Neuron (in vitro differentiated cells): Measurements from ENCODE around the gene CDON.

Experiments used
- H2AFZ ChIP-seq: one replicate; pipeline ENCODE4 v1.6.1; 2013; ENCODE audit warnings: low read depth, mild to moderate bottlenecking, inconsistent platforms, low read length, moderate library complexity
- H3K27me3 ChIP-seq: one replicate; pipeline ENCODE4 v1.6.1; 2013; ENCODE audit warnings: low read length; ENCODE audit not compliant: insufficient read depth
- H3K36me3 ChIP-seq: one replicate; pipeline ENCODE4 v1.6.1; 2013; ENCODE audit warnings: low read length; ENCODE audit not compliant: insufficient read depth
- H3K4me1 ChIP-seq: one replicate; pipeline ENCODE4 v1.6.1; 2013; ENCODE audit warnings: low read length; ENCODE audit not compliant: insufficient read depth
- H3K4me3 ChIP-seq: 2 replicates; pipeline ENCODE4 v1.5.1; 2013; ENCODE audit warnings: mild to moderate bottlenecking, low read length, moderate library complexity
- H3K9me3 ChIP-seq: one replicate; pipeline ENCODE4 v1.6.1; 2013; ENCODE audit warnings: low read length

The CDON gene

DNA sequence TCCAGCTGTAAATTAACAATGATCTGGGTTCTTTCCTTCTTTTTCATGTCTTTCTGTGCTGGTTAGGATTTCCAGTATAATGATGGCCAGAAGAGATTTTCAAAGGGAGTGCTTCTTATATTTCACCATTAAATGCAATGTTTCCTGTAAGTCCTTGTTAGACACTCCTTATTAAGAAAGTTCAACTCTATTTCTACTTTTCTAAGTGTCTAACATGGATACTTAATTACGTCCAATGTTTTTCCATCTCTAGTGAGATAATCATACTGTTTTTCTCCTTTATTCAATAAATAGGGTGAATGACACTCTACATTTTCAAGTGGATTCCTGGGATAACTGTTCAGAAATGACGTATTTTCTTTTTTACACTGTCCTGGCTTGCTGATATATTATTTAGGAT is 49.8 kb downstream of the CDON start:
- Histone ChIP-seq H3K4me1 (peaks cover 18% of the 10 kb centered on the region), H3K27me3 (no peaks in the 10 kb centered on the region), H3K9me3 (no peaks in the 10 kb centered on the region), H3K36me3 (peaks cover 13% of the 10 kb centered on the region), H2AFZ (no peak overlapping the region), H3K4me3 (no peak overlapping the region)

DNA sequence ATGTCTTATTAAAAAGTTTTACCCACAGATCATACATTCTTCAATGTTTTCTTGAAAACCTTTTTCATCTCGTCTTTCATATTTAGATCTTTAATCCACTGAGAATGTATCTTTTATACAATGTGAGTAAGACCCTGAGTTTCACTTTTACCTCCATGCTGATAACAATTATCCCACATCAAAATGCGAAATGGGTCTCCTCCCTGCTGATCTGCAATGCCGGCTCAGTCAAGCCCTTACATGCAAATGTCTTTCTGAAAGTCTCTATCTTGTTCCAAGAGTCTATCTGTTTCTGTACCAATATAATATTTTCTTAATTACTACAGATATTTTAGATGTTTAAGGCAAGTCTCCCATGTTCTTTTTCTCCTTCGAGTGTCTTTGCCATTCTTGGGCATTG is 50.9 kb downstream of the CDON start:
- Histone ChIP-seq H3K36me3 (peaks cover 10% of the 10 kb centered on the region), H2AFZ (peak overlapping the region; percentile 34)

DNA sequence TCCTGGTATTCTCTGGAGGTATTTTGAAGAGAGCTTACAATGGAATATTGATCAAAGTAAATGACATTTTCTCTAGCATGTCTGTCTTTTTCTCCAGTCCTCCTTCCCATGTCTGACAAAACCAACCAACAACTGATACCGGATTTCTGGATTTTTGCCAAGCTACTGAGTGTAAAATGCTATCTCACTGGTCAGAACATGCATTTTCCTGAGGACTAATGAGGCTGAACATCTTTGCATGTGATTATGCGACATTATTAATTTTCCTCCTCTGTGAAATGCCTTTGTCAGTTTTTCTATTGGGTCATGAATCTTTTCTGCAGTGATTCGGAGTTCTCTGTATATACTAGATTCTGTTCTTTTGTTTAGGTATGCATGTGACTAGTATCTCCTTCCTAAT is 51.4 kb downstream of the CDON start:
- Histone ChIP-seq H3K4me3 (no peak overlapping the region), H3K27me3 (no peaks in the 10 kb centered on the region), H3K4me1 (peaks cover 18% of the 10 kb centered on the region), H3K36me3 (peaks cover 7% of the 10 kb centered on the region), H2AFZ (peak overlapping the region; percentile 34), H3K9me3 (no peaks in the 10 kb centered on the region)

More for the DNA sequence above, 50.9 kb downstream of the CDON start:
- no peaks in the 10 kb centered on the region for H3K9me3 ChIP-seq
- H3K27me3 ChIP-seq, result no peaks in the 10 kb centered on the region
- H3K4me1 ChIP-seq, result peaks cover 18% of the 10 kb centered on the region
- no peak overlapping the region for H3K4me3 ChIP-seq

DNA sequence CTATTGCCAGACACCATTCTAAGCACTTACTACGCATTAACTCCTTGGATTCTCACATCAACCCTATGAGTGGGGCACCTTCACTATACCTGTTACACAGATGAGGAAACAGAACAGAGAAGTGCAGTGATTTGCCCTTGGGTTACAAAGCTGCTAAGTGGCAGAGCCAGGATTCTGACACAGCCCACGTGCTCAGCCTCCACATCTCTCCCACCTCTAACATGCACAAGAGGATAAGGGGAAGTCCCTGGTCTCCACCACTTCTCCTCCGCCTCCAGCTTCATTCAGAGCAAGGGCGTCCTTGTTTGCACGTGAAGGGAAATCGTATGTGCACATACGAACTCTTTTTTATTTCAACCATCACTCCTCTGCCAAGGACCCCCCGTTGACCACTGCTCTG is 53.7 kb downstream of the CDON start:
- H3K27me3 ChIP-seq, result no peaks in the 10 kb centered on the region
- H2AFZ ChIP-seq, result no peak overlapping the region
- H3K4me3 ChIP-seq, result no peak overlapping the region
- H3K36me3 ChIP-seq, result peaks cover 2% of the 10 kb centered on the region
- peaks cover 22% of the 10 kb centered on the region for H3K4me1 ChIP-seq
- no peaks in the 10 kb centered on the region for H3K9me3 ChIP-seq

DNA sequence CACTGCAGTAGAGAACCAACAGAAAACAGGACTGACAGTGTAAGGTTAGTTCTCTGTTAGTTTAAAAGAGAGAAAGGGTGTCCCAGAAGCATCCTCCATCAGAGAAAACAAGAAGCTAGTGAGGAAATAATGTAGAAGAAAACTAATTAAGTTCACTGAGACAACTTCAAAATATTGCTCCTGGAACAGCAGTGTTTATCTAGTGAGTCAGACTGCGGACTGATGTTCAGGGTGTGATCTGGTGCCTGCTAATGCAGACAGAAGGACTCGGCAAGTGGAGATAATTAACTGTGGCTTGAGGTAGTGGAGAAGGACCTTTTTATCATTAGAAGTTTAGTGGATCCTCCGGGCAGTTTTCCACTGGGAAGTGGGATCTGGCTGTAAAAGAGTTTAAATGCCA is 55.4 kb downstream of the CDON start:
- Histone ChIP-seq H3K4me3 (no peak overlapping the region), H3K4me1 (peaks cover 22% of the 10 kb centered on the region), H3K36me3 (peaks cover 5% of the 10 kb centered on the region), H2AFZ (no peak overlapping the region), H3K9me3 (no peaks in the 10 kb centered on the region), H3K27me3 (no peaks in the 10 kb centered on the region)

DNA sequence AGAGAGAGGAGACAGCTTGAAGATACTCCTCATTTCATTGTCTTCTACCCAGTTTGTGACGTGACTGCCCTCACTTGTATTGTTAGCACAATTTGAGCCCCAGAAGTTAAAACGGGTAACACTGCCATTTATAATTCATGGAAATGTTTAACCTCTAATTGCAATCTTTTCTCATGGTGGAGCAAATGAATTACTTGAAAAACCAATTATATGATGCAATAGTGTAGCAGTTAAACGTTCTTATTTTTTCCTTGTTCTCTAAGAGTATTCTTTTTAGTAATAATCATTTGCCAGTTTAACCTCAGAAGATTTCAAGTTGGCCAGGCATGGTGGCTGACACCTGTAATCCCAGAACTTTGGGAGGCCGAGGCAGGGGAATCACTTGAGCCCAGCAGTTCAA is 56.6 kb downstream of the CDON start:
- H3K4me3 ChIP-seq, result no peak overlapping the region
- no peak overlapping the region for H2AFZ ChIP-seq
- no peaks in the 10 kb centered on the region for H3K27me3 ChIP-seq
- H3K4me1 ChIP-seq, result peaks cover 13% of the 10 kb centered on the region
- no peaks in the 10 kb centered on the region for H3K9me3 ChIP-seq
- peaks cover 7% of the 10 kb centered on the region for H3K36me3 ChIP-seq

DNA sequence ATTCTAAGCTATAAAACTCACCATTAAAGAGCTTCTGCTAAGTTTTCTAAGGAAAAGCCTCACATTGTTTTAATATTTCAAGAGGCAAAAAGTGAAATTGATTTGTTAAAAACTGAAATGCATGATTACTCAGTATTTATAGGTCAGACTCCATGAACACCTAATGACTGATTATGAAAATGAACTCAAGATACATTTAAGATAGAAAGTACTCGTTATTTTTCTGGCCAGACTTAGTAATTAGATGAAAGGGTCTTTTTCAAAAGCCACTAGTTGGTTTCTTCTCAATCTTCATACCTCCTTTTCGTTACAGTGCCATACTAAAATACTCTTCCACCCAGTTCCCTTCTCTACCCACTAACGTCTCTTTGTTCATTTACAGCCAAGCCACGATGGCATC is 60.5 kb downstream of the CDON start:
- peaks cover 4% of the 10 kb centered on the region for H3K4me1 ChIP-seq
- no peak overlapping the region for H2AFZ ChIP-seq
- H3K27me3 ChIP-seq, result no peaks in the 10 kb centered on the region
- H3K36me3 ChIP-seq, result peaks cover 5% of the 10 kb centered on the region
- H3K4me3 ChIP-seq, result no peak overlapping the region
- H3K9me3 ChIP-seq, result no peaks in the 10 kb centered on the region

DNA sequence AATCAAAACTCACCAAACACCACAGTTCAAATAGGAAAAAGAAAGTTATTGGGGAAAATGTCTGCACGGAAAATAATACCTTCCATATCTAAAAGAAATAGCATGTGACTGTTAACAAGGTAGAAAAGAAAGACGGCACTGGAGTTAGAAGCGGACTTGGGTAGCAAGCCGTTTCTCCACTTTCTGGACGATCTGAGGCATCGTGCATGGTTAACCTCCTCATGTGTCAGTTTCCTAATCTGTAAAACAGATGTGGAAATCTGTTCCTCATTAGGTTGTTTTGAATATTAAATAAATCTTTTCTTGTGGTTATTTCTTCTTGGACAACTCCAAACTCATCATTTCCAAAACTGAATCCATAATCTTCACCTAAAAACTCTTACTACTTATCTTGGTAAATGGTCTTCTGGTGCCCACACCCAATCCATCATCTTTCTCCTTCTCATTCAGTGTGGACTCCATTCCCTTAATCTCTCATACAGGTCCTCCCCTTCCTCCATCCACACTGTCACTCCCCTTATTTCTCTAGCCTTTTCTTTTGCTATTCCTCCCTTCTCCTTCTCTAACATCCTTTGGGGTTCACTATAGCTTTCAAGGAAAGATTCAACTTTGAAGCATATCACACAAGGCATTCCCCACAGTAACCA is 63.3 kb downstream of the CDON start:
- Histone ChIP-seq H3K27me3 (no peaks in the 10 kb centered on the region), H3K36me3 (peaks cover 9% of the 10 kb centered on the region), H3K4me1 (peaks cover 12% of the 10 kb centered on the region), H3K9me3 (no peaks in the 10 kb centered on the region), H3K4me3 (no peak overlapping the region), H2AFZ (no peak overlapping the region)

DNA sequence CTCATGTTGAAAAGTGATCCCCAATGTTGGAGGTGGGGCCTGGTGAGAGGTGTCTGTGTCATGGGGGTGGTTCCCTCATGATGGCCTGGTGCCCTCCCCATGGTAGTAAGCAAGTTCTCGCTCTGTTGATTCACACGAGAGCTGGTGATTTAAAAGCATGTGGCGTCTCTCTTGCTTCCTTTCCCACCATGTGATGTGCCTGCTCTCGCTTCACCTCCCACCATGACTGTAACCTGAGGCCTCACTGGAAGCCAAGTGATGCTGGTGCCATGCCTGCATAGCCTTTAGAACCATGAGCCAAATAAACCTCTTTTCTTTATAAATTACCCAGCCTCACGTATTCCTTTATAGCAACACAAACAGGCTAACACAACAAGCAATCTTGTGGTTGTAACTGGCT is 64.4 kb downstream of the CDON start:
- peaks cover 7% of the 10 kb centered on the region for H3K36me3 ChIP-seq

DNA sequence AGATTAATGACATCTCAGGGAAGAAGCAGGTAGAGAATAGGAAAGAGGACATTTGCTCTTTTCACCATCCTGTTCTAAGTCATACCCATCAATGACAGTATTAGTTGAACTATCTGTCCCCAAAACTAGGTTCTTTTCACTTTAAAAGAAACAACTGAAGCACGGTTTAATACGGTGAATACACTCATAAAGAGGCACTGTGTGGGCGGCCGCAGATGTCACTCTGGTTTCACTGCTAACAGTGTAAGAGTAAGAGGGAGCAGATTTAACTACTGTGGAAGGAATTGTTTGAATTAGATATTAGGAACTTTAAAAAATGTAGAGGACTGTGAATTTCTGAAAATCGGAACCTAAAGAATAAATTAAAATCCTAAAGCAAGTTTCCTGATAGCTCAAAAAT is 67.4 kb downstream of the CDON start:
- Histone ChIP-seq H3K27me3 (no peaks in the 10 kb centered on the region), H2AFZ (no peak overlapping the region), H3K4me1 (peaks cover 12% of the 10 kb centered on the region), H3K9me3 (no peaks in the 10 kb centered on the region), H3K36me3 (peaks cover 5% of the 10 kb centered on the region), H3K4me3 (no peak overlapping the region)

More for the DNA sequence above, 64.4 kb downstream of the CDON start:
- H3K27me3 ChIP-seq, result no peaks in the 10 kb centered on the region
- peaks cover 12% of the 10 kb centered on the region for H3K4me1 ChIP-seq
- no peak overlapping the region for H3K4me3 ChIP-seq
- H3K9me3 ChIP-seq, result no peaks in the 10 kb centered on the region
- H2AFZ ChIP-seq, result no peak overlapping the region

DNA sequence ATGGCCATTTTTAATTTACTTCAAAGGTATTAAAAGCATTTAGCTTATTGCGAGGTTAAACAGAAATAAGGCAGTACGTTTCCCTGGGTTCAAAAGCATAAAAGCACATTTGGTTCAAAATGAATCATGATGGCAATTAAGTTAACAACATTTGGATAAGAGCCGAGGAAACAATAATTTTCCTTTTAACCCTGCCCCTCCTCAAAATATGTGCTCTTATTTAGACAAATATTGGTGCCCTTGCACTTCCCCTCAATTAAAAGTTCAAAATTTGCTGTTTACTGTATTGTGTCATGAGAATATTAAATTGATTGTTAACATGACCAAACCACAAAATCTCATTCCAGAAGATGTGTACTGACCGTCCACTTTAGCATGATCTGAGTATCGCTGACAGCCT is 68.2 kb downstream of the CDON start:
- Histone ChIP-seq H3K9me3 (no peaks in the 10 kb centered on the region), H2AFZ (no peak overlapping the region), H3K4me1 (peaks cover 12% of the 10 kb centered on the region), H3K27me3 (no peaks in the 10 kb centered on the region), H3K36me3 (peaks cover 5% of the 10 kb centered on the region), H3K4me3 (no peak overlapping the region)

DNA sequence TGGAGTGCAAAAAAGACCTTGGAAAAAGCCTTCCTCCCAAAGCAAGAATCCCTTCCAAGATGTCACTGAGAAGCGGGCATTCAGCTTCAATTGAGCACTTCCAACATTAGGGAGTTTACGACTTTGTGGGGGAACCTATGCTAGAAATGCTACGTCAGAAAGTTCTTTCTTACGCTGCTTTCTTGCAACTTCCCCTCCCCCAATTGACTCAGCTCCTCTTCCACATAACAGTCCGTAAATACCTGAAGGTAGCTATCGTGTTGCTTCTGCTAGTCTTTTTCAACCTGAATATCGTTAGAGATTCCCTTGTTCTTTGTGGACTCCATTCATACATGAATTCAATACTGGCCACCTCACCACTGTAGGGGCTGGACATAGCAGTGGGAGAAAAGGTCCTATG is 69.8 kb downstream of the CDON start:
- no peak overlapping the region for H3K4me3 ChIP-seq
- peaks cover 5% of the 10 kb centered on the region for H3K36me3 ChIP-seq
- no peaks in the 10 kb centered on the region for H3K27me3 ChIP-seq

DNA sequence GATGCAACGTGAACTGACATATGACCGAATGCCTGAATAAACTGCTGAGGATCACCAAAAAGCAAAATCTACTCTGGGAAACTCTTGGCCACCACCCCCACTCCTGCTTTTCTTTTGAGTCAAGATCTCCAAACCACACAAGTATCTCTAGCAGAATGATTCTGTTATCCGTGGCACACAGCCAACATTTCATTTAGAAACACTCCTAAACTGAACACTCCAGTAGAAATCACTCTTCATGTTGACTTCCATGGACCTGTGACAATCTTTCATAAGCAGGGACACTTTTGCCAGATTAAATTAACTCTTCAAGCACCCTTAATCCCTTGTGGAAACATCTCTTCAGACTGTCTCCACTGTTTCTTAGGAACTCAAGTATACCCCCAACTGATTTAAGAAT is 72.4 kb downstream of the CDON start:
- Histone ChIP-seq H3K36me3 (peaks cover 4% of the 10 kb centered on the region), H3K27me3 (no peaks in the 10 kb centered on the region), H2AFZ (no peak overlapping the region), H3K9me3 (no peaks in the 10 kb centered on the region), H3K4me3 (no peak overlapping the region), H3K4me1 (peaks cover 3% of the 10 kb centered on the region)

More for the DNA sequence above, 69.8 kb downstream of the CDON start:
- H3K9me3 ChIP-seq, result no peaks in the 10 kb centered on the region
- H3K4me1 ChIP-seq, result peaks cover 12% of the 10 kb centered on the region
- no peak overlapping the region for H2AFZ ChIP-seq

DNA sequence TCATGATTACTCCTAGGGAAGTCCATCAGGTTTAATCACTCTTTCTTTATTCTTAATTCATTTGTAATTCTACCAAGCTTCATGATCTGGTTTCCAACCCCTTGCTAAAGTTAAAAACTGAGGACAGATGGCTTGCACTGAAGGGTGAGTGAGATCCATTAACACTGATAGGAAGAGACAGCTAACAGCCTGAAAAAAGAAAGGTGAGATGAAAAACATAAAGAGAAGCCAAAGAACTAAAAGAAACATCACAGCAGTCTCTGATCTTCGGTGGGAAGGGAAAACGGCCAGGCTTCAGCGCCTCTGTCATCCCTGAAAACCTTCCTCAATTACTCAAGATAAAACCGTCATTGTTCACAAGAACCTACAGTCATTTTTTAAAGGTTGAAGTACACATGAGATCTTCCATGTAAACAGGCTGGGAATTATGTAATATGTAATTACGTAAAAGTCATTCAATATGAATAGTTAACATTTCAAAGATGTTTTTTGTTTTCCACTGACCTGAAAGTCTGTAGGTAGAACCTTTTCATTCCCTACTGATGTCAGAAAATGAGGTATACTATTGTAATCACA is 75.5 kb downstream of the CDON start:
- Histone ChIP-seq H2AFZ (no peak overlapping the region), H3K4me3 (no peak overlapping the region), H3K9me3 (no peaks in the 10 kb centered on the region), H3K36me3 (peaks cover 6% of the 10 kb centered on the region), H3K4me1 (no peaks in the 10 kb centered on the region), H3K27me3 (no peaks in the 10 kb centered on the region)
